K562 (cell line): ENCODE data around the gene CWF19L2. TPM values are rescaled to one million over a fixed set of nuclear protein-coding genes. Genes with fewer than 3 reads are reported as not detected.
A peak's percentile ranks its signal among the peaks of the same experiment; 100 is the strongest.

ENCODE experiments used
- ATAC-seq: fragments of 200-7000 bp; cut with Tn5 transposase; 3 replicates; pipeline ENCODE4 v1.9.1; 2020; ENCODE audit warnings: moderate library complexity
- BruUV-seq: library from RNA; stranded (reverse); fragments of 400-500 nt; replicated peaks from 2 replicates; lab custom pipeline; 2021; lab: Mats Ljungman, UMichigan
- CTCF ChIA-PET: fragments of 300-600 bp; formaldehyde crosslinking; extraction: SDS; loops from one replicate; lab custom pipeline; 2021; ENCODE audit warnings: low intra/inter-chr PET ratio; lab: Yijun Ruan, JAX
- POLR2A ChIA-PET: fragments of 300-600, 350-650 bp; sonication (Branson Sonifier 250); formaldehyde crosslinking; extraction: SDS; loops from one replicate; lab custom pipeline; 2021; ENCODE audit warnings: antibody characterized with exemption, inconsistent platforms; lab: Yijun Ruan, JAX
- DNase-seq, 4 experiments: peaks; one replicate each; pipeline versions ENCODE4 v3.0.0 to v3.0.0-alpha.2; 2011 to 2018; ENCODE audit warnings: low spot score in 3 of 4, mixed read lengths in 3 of 4; ENCODE audit errors: extremely low read depth in 1 of 4
- FAIRE-seq: peaks from 2 replicates; lab custom pipeline; 2011; peaks lifted over from hg19 to GRCh38; lab: Jason Lieb, UNC
- H2AFZ ChIP-seq: 2 replicates; pipeline ENCODE4 v1.6.0; 2011; ENCODE audit warnings: low read depth, low read length, control low read depth, inconsistent platforms
- H3K27ac ChIP-seq: fragments of 200-600 bp; 3 replicates; pipeline ENCODE4 v1.8.0; 2011; ENCODE audit warnings: low read depth, mild to moderate bottlenecking, control low read depth, inconsistent platforms, low read length, moderate library complexity, mixed read lengths; ENCODE audit errors: extremely low read depth
- H3K27me3 ChIP-seq, 2 experiments: fragments of 300-600 bp in 1 of 2; 2 replicates in 1 of 2; 3 replicates in 1 of 2; pipeline versions ENCODE4 v1.6.0 to v1.8.0; 2011; ENCODE audit warnings: inconsistent platforms in 2 of 2, low read length in 2 of 2, mild to moderate bottlenecking in 1 of 2, mixed read lengths in 1 of 2, moderate library complexity in 1 of 2; ENCODE audit not compliant: control insufficient read depth in 2 of 2, insufficient read depth in 2 of 2
- H3K36me3 ChIP-seq: fragments of 300-600 bp; 3 replicates; pipeline ENCODE4 v1.8.0; 2011; ENCODE audit warnings: mild to moderate bottlenecking, low read length, inconsistent platforms; ENCODE audit not compliant: control insufficient read depth, insufficient read depth
- H3K4me1 ChIP-seq, 2 experiments: fragments of 200-600 bp in 1 of 2; replicated peaks in 1 of 2; 2 replicates in 1 of 2; 3 replicates in 1 of 2; pipeline versions ENCODE4 v1.5.1 to v1.8.0; 2011; ENCODE audit warnings: inconsistent platforms in 2 of 2, low read length in 2 of 2, mild to moderate bottlenecking in 1 of 2, mixed read lengths in 1 of 2, moderate library complexity in 1 of 2; ENCODE audit not compliant: control insufficient read depth in 2 of 2, insufficient read depth in 2 of 2
- H3K4me2 ChIP-seq: 2 replicates; pipeline ENCODE4 v1.6.1; 2011; ENCODE audit warnings: low read length, control low read depth, inconsistent platforms, mixed read lengths; ENCODE audit not compliant: insufficient read depth
- H3K4me3 ChIP-seq: fragments of 200-600 bp; sonication (generic), shearing (Covaris generic); 2 replicates; pipeline ENCODE4 v1.5.1; 2016; ENCODE audit warnings: control low read depth, inconsistent platforms
- H3K79me2 ChIP-seq: fragments of 200-600 bp; 3 replicates; pipeline ENCODE4 v1.8.0; 2011; ENCODE audit warnings: low read length, inconsistent platforms; ENCODE audit not compliant: control insufficient read depth, insufficient read depth
- H3K9ac ChIP-seq, 2 experiments: 2 replicates each; pipeline versions ENCODE4 v1.6.0 to v1.6.1; 2011; ENCODE audit warnings: low read depth in 2 of 2, low read length in 2 of 2, control low read depth in 1 of 2, inconsistent platforms in 1 of 2, mild to moderate bottlenecking in 1 of 2, mixed read lengths in 1 of 2; ENCODE audit not compliant: insufficient read depth in 1 of 2
- H3K9me1 ChIP-seq: one replicate; pipeline ENCODE4 v1.6.0; 2011; ENCODE audit warnings: inconsistent platforms, mild to moderate bottlenecking, low read length, moderate library complexity; ENCODE audit not compliant: control insufficient read depth, insufficient read depth
- H3K9me3 ChIP-seq: replicated peaks from 2 replicates; pipeline ENCODE4 v1.5.1; 2011; ENCODE audit warnings: low read depth, low read length, inconsistent platforms; ENCODE audit not compliant: control insufficient read depth, insufficient read depth
- H4K20me1 ChIP-seq: replicated peaks from 2 replicates; pipeline ENCODE4 v1.6.1; 2011; ENCODE audit warnings: low read length, inconsistent platforms, mixed read lengths; ENCODE audit not compliant: control insufficient read depth, insufficient read depth
- BMI1 ChIP-seq: fragments of 150-350 bp; IDR thresholded peaks from 2 replicates; pipeline ENCODE4 v1.6.1; 2014; ENCODE audit warnings: low read length
- CCAR2 ChIP-seq: fragments of 200-400 bp; formaldehyde crosslinking; IDR thresholded peaks from 2 replicates; pipeline ENCODE4 v1.6.1; 2017; ENCODE audit warnings: mild to moderate bottlenecking, low read depth, low read length
- CREB3L1 ChIP-seq: fragments of 450-650 bp; IDR thresholded peaks from 2 replicates; pipeline ENCODE4 v1.6.1; 2014; ENCODE audit warnings: low read depth, mild to moderate bottlenecking, moderate library complexity, borderline replicate concordance
- RFX1 ChIP-seq: fragments of 450-650 bp; IDR thresholded peaks from 2 replicates; pipeline ENCODE4 v1.6.1; 2016; ENCODE audit warnings: mild to moderate bottlenecking, moderate library complexity
- SREBF1 ChIP-seq: fragments of 150-350 bp; IDR thresholded peaks from 2 replicates; pipeline ENCODE4 v1.6.1; 2014; ENCODE audit warnings: antibody characterized with exemption, low read depth, low read length, borderline replicate concordance
- TSHZ1 ChIP-seq: fragments of 250-450 bp; sonication (Bioruptor Pico); IDR thresholded peaks from 2 replicates; pipeline ENCODE4 v1.4.0; 2020; ENCODE audit warnings: mild to moderate bottlenecking, moderate library complexity
- ZNF23 ChIP-seq: fragments of 250-450 bp; sonication (Bioruptor Pico); IDR thresholded peaks from 2 replicates; pipeline ENCODE4 v1.4.0; 2020; ENCODE audit warnings: mild to moderate bottlenecking
- ZNF589 ChIP-seq: fragments of 200-800 bp; sonication (Bioruptor generic); IDR thresholded peaks from 2 replicates; pipeline ENCODE4 v1.6.1; 2016; ENCODE audit warnings: low read depth, missing genetic modification characterization, missing compliant biosample characterization
- ZZZ3 ChIP-seq: fragments of 450-650 bp; IDR thresholded peaks from 2 replicates; pipeline ENCODE4 v1.6.1; 2016; ENCODE audit warnings: antibody characterized with exemption, mild to moderate bottlenecking, moderate library complexity
- in situ Hi-C: fragments of 300-500 bp; cut with MboI; formaldehyde crosslinking; loops from 4 replicates; pipeline ENCODE4 v1.15.0; 2018; ENCODE audit warnings: inconsistent platforms, mixed read lengths
- intact Hi-C: fragments of 100-400 bp; cut with micrococcal nuclease; formaldehyde crosslinking; loops from 2 replicates; pipeline ENCODE4 v1.14.2; 2022
- polyA plus RNA-seq, 8 experiments: library from polyadenylated mRNA; depleted of rRNA in 4 of 8; stranded (reverse) in 5 of 8; unstranded in 3 of 8; fragments of >200 nt; fragmentation: Nextera tagmentation in 2 of 8; fragmentation: Illumina TruSeq in 1 of 8; extraction: Ambion mirVana in 2 of 8; extraction: Trizol in 1 of 8; gene quantifications; 2 replicates each; pipeline versions ENCODE4 v1.2.1 to v1.2.3, GENCODE V29; 2011 to 2014; ENCODE audit warnings: inconsistent platforms in 1 of 8, missing spikeins in 1 of 8
- total RNA-seq, 7 experiments: library from RNA; depleted of rRNA in 6 of 7; stranded (reverse); fragments of >200 nt in 6 of 7; fragmentation: Illumina TruSeq in 2 of 7; extraction: Trizol in 2 of 7; gene quantifications; 2 replicates each; pipeline versions ENCODE4 v1.2.1 to v1.2.3, GENCODE V29; 2011 to 2021; ENCODE audit warnings: low replicate concordance in 1 of 7
- TF ChIP-seq, protein P1 (sequence below): fragments of 450-650 bp; IDR thresholded peaks from 2 replicates; pipeline ENCODE4 v1.6.1; 2016; ENCODE audit warnings: antibody characterized with exemption

The CWF19L2 gene
- total and polyA plus RNA-seq, 9 of the 15 experiments (the other 6 are each of a cell fraction or from before 2014, with no cell fraction given): 4.7 to 23.3 (median 10.2) TPM

DNA sequence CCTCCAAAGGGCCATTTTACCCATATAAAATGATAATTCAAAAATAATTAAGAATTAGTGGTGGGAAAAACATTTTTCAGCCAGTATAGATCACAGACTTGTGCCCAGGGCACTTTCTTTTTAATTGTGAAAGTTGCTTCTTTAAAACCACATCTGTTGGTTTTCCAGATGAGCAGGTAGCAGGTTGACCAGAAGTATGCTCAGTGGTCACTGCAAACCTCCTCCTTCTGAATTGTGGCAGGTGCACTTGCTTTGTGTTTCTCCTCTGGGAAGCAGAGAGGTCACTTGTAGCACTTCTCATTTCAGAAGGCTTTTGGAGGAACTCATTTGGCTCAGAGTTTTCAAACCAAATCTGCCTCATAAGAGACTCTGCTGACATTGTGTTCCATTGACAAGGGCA is 24.6 kb upstream of the CWF19L2 start (continued):
- TF ChIP-seq TSHZ1 (CRISPR knock-in tag) (no peak), BMI1 (no peak)

DNA sequence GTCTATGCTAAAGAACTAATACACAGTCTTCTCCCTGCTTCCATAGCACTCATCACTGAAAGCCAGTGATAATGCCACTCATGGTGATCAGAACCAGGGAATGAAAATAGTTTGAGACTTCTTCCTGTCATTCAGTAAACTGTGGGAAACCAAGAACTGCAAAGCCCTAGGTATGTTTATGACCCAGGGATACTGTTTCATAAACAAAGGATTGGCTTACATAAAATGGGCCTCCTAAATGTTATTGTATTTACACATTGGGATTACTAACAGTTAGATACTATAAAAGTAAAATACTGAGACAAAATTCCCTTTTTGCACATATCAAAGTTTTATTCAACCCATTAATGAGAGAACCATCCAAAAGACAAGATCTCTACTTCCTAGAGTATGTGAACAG is 21.3 kb upstream of the CWF19L2 start:
- H3K27ac ChIP-seq: no peak overlapping the region
- no peak overlapping the region for H3K9ac ChIP-seq
- BruUV-seq: no TSS peak
- DNase-seq (no peak), FAIRE-seq (no peak), ATAC-seq (no peak)
- H3K4me2 ChIP-seq: no peak overlapping the region
- H3K79me2 ChIP-seq: no peaks in the 10 kb centered on the region
- no peaks in the 10 kb centered on the region for H3K9me3 ChIP-seq
- ChIA-PET POLR2A (no interaction called here), CTCF (no interaction called here)
- no peaks in the 10 kb centered on the region for H3K9me1 ChIP-seq
- in situ Hi-C loops (no loop called here), intact Hi-C loops (no loop called here)
- H3K36me3 ChIP-seq: no peaks in the 10 kb centered on the region
- H4K20me1 ChIP-seq: no peaks in the 10 kb centered on the region
- TF ChIP-seq CCAR2 (no peak), ZNF589 (CRISPR knock-in tag) (no peak), SREBF1 (no peak), CREB3L1 (no peak), ZNF23 (no peak), ZZZ3 (no peak), RFX1 (no peak)
- TF ChIP-seq, protein P1, sequence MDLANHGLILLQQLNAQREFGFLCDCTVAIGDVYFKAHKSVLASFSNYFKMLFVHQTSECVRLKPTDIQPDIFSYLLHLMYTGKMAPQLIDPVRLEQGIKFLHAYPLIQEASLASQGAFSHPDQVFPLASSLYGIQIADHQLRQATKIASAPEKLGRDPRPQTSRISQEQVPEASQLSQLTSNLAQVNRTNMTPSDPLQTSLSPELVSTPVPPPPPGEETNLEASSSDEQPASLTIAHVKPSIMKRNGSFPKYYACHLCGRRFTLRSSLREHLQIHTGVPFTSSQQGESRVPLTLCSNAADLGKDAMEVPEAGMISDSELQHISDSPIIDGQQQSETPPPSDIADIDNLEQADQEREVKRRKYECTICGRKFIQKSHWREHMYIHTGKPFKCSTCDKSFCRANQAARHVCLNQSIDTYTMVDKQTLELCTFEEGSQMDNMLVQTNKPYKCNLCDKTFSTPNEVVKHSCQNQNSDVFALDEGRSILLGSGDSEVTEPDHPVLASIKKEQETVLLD: no peak
- no peaks in the 10 kb centered on the region; a peak in 1 of 5 replicates for H3K27me3 ChIP-seq
- 0 out of 2 replicates have a peak overlapping the region, but pooled peaks have one; percentile 1 for H2AFZ ChIP-seq
- no peak overlapping the region for H3K4me3 ChIP-seq
- no peaks in the 10 kb centered on the region for H3K4me1 ChIP-seq
